ENCODE data around the gene STXBP6. TPM values are rescaled to one million over a fixed set of nuclear protein-coding genes. Genes with fewer than 3 reads are reported as not detected.

Gene STXBP6
- total and polyA plus RNA-seq, 2 experiments from 2014 or later = 3.8 to 6.4 TPM

DNA sequence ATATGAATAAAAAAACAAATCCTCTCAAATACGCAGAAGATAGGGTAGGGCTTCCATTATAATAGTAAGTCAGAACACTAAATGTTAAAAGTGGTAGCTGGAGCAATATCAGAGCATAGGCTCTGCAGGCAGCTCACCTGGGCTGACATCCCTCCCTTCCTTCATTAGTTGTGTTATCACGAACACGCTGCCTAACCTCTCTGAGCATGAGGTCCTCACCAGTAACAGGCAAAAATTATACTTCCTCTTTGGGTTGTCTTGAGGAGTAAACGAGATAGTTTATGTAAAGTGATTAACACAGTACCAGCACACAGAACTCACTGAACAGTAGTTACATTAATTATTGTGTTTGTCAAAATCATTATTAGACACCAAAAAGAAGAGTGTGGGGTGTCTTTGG lies 154.3 kb downstream of the STXBP6 start:
- Histone ChIP-seq H3K27me3 (no peaks in the 10 kb centered on the region), H3K27ac (no peak overlapping the region), H3K9me3 (ENCODE audit: low read depth) (no peaks in the 10 kb centered on the region), H3K4me3 (no peak overlapping the region), H3K4me1 (ENCODE audit: low read depth) (no peaks in the 10 kb centered on the region), H3K36me3 (no peaks in the 10 kb centered on the region)
- TF ChIP-seq, protein P1, sequence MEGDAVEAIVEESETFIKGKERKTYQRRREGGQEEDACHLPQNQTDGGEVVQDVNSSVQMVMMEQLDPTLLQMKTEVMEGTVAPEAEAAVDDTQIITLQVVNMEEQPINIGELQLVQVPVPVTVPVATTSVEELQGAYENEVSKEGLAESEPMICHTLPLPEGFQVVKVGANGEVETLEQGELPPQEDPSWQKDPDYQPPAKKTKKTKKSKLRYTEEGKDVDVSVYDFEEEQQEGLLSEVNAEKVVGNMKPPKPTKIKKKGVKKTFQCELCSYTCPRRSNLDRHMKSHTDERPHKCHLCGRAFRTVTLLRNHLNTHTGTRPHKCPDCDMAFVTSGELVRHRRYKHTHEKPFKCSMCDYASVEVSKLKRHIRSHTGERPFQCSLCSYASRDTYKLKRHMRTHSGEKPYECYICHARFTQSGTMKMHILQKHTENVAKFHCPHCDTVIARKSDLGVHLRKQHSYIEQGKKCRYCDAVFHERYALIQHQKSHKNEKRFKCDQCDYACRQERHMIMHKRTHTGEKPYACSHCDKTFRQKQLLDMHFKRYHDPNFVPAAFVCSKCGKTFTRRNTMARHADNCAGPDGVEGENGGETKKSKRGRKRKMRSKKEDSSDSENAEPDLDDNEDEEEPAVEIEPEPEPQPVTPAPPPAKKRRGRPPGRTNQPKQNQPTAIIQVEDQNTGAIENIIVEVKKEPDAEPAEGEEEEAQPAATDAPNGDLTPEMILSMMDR (IDR thresholded peaks at IDR 0.05; ENCODE audit: low read depth, low read length) = no peak
- no peak for DNase-seq (ENCODE audit: low read depth in 1 of 2, low spot score in 1 of 2)

GRCh38 chr14:24895243-24895583 lies 154.7 kb downstream of the STXBP6 start:
- H3K4me3 ChIP-seq = no peak overlapping the region
- no peaks in the 10 kb centered on the region for H3K4me1 ChIP-seq (ENCODE audit: low read depth)
- TF ChIP-seq, protein P1 (IDR thresholded peaks at IDR 0.05; ENCODE audit: low read depth, low read length) = peak; percentile 8
- H3K27me3 ChIP-seq = no peaks in the 10 kb centered on the region
- no peaks in the 10 kb centered on the region for H3K36me3 ChIP-seq
- no peaks in the 10 kb centered on the region for H3K9me3 ChIP-seq (ENCODE audit: low read depth)
- DNase-seq (ENCODE audit: low read depth in 1 of 2, low spot score in 1 of 2) = peak in 1 of 2 donors; percentile 66
- no peak overlapping the region for H3K27ac ChIP-seq

- no peaks in the 10 kb centered on the region for H3K4me1 ChIP-seq (ENCODE audit: low read depth)
- no peak overlapping the region for H3K27ac ChIP-seq
- peak in 1 of 2 donors; percentile 29 for DNase-seq (ENCODE audit: low read depth in 1 of 2, low spot score in 1 of 2)
- H3K9me3 ChIP-seq (ENCODE audit: low read depth) = no peaks in the 10 kb centered on the region
- no peaks in the 10 kb centered on the region for H3K36me3 ChIP-seq
- no peaks in the 10 kb centered on the region for H3K27me3 ChIP-seq
- H3K4me3 ChIP-seq = no peak overlapping the region
- TF ChIP-seq, protein P1 (IDR thresholded peaks at IDR 0.05; ENCODE audit: low read depth, low read length) = no peak
These were observed 155.2 kb downstream of the STXBP6 start for GRCh38 chr14:24894583-24895242.

DNA sequence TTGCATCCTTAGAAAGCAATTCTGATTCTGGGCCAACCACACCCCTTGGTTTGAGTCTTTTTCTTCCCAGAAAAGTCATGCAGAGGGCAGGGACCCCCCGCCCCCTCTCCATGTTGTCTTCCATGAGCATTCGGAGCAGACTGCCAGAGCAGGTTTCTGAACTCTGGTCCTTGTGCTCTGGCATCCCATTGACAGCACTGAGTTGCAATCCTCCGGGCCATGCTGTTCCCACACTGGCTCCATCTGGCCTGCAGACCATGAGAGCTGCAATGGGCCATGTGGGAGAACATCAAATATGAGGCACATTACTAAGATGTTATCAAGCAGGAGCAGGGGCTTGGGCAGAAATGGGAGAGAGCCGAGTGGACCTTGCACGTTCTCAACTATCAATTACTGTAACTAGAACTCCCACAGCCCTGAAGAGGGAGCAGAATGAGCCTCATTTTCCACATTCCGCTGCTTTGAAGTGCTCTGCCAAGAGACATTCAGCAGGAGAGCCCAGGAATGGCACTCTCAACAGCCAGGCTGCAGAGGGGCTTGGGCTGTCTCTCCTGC lies 157.4 kb downstream of the STXBP6 start:
- no peaks in the 10 kb centered on the region for H3K27me3 ChIP-seq
- H3K9me3 ChIP-seq (ENCODE audit: low read depth) = no peaks in the 10 kb centered on the region
- no peaks in the 10 kb centered on the region for H3K4me1 ChIP-seq (ENCODE audit: low read depth)
- no peaks in the 10 kb centered on the region for H3K36me3 ChIP-seq
- H3K27ac ChIP-seq = no peak overlapping the region
- TF ChIP-seq, protein P1 (IDR thresholded peaks at IDR 0.05; ENCODE audit: low read depth, low read length) = no peak
- DNase-seq (ENCODE audit: low read depth in 1 of 2, low spot score in 1 of 2) = peak in 1 of 2 donors; percentile 10
- H3K4me3 ChIP-seq = no peak overlapping the region

DNA sequence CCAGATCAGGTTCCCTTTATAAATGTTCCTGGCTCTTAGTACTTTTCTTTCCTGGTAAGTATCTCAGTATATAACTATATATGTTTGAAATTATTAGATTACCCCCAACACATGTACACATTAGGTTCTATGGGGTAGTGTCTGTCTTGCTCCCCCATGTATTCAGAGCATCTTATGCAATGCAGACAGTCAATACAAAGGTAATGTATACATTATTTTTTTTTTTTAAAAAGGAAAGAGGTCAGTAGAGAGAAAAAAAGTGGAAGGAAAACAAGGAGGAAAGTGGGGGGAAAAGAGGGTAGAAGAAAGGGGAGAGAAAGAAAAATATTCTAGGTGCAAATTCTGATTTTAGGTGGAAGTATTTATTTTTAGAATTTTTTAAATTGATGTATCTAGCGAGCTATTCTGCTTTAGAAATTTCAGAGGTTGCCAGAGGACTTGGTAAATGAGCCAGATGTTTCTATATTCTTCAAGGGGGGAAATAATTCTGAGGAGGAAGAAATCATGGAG lies 157.9 kb downstream of the STXBP6 start:
- H3K36me3 ChIP-seq = no peaks in the 10 kb centered on the region
- H3K9me3 ChIP-seq (ENCODE audit: low read depth) = no peaks in the 10 kb centered on the region
- no peak overlapping the region for H3K4me3 ChIP-seq
- H3K27ac ChIP-seq = no peak overlapping the region
- TF ChIP-seq, protein P1 (IDR thresholded peaks at IDR 0.05; ENCODE audit: low read depth, low read length) = no peak
- no peak for DNase-seq (ENCODE audit: low read depth in 1 of 2, low spot score in 1 of 2)
- no peaks in the 10 kb centered on the region for H3K4me1 ChIP-seq (ENCODE audit: low read depth)
- H3K27me3 ChIP-seq = no peaks in the 10 kb centered on the region

All from cardiac muscle cell (in vitro differentiated cells and primary cell).